GM12878 (cell line): Measurements from ENCODE around the gene RAD52. TPM values are rescaled to one million over a fixed set of nuclear protein-coding genes. Genes with fewer than 3 reads are reported as not detected.

Experiments
- ATAC-seq: fragments of 200-7000 bp; cut with Tn5 transposase; 3 replicates; pipeline ENCODE4 v1.9.1; 2020; ENCODE audit warnings: mild to moderate bottlenecking, moderate library complexity
- BruUV-seq: library from RNA; stranded (reverse); fragments of 400-500 nt; replicated peaks from 2 replicates; lab custom pipeline; 2021; lab: Mats Ljungman, UMichigan
- CTCF ChIA-PET: fragments of 300-600 bp; sonication (Branson Sonifier 250); formaldehyde crosslinking; extraction: SDS; loops from one replicate; lab custom pipeline; 2021; ENCODE audit warnings: inconsistent platforms; lab: Yijun Ruan, JAX
- POLR2A ChIA-PET: fragments of 350-600 bp; formaldehyde crosslinking; extraction: SDS; loops from one replicate; lab custom pipeline; 2021; ENCODE audit warnings: inconsistent platforms; lab: Charles Lee
- RAD21 ChIA-PET: fragments of 300-600 bp; sonication (Branson Sonifier 250); formaldehyde crosslinking; loops from one replicate; lab custom pipeline; 2023; ENCODE audit warnings: antibody characterized with exemption; ENCODE audit not compliant: unreplicated experiment; lab: Charles Lee
- SMC1A ChIA-PET: fragments of 300-600 bp; sonication (Branson Sonifier 250); formaldehyde crosslinking; loops from one replicate; lab custom pipeline; 2023; ENCODE audit not compliant: unreplicated experiment, uncharacterized antibody; lab: Charles Lee
- DNase-seq: peaks from one replicate; pipeline ENCODE4 v3.0.0-alpha.2; 2011; ENCODE audit warnings: low read depth, low spot score
- FAIRE-seq: peaks from 3 replicates; lab custom pipeline; 2011; peaks lifted over from hg19 to GRCh38; lab: Jason Lieb, UNC
- H2AFZ ChIP-seq: 2 replicates; pipeline ENCODE4 v1.6.0; 2011; ENCODE audit warnings: low read depth, low read length, control low read depth; ENCODE audit not compliant: control insufficient read depth
- H3K27ac ChIP-seq: 2 replicates; pipeline ENCODE4 v1.5.1; 2011; ENCODE audit warnings: control low read depth; ENCODE audit not compliant: control insufficient read depth, insufficient read depth
- H3K27me3 ChIP-seq, 2 experiments: replicated peaks in 1 of 2; 2 replicates each; pipeline versions ENCODE4 v1.6.0 to v1.6.1; 2011; ENCODE audit warnings: low read length in 1 of 2; ENCODE audit not compliant: control insufficient read depth in 2 of 2, insufficient read depth in 2 of 2
- H3K36me3 ChIP-seq, 2 experiments: 2 replicates each; pipeline ENCODE4 v1.5.1; 2011; ENCODE audit warnings: low read length in 1 of 2; ENCODE audit not compliant: control insufficient read depth in 2 of 2, insufficient read depth in 2 of 2
- H3K4me1 ChIP-seq: 2 replicates; pipeline ENCODE4 v1.6.1; 2011; ENCODE audit warnings: mild to moderate bottlenecking, low read length, moderate library complexity, mixed read lengths; ENCODE audit not compliant: control insufficient read depth, insufficient read depth
- H3K4me2 ChIP-seq: 2 replicates; pipeline ENCODE4 v1.6.0; 2011; ENCODE audit warnings: control low read depth; ENCODE audit not compliant: control insufficient read depth, insufficient read depth
- H3K4me3 ChIP-seq: fragments of 200-600 bp; sonication (generic); 2 replicates; pipeline ENCODE4 v1.5.1; 2016
- H3K79me2 ChIP-seq: 2 replicates; pipeline ENCODE4 v1.6.0; 2011; ENCODE audit warnings: low read length; ENCODE audit not compliant: control insufficient read depth, insufficient read depth
- H3K9ac ChIP-seq: 2 replicates; pipeline ENCODE4 v1.8.0; 2011; ENCODE audit warnings: low read length, control low read depth, mixed read lengths; ENCODE audit not compliant: control insufficient read depth, insufficient read depth
- H3K9me3 ChIP-seq: replicated peaks from 3 replicates; pipeline ENCODE4 v1.5.1; 2011; ENCODE audit warnings: mild to moderate bottlenecking, low read length; ENCODE audit not compliant: control insufficient read depth, insufficient read depth
- H4K20me1 ChIP-seq: 2 replicates; pipeline ENCODE4 v1.6.0; 2011; ENCODE audit not compliant: control insufficient read depth, insufficient read depth
- ASH2L ChIP-seq: fragments of 300-600, 200-600 bp; sonication (generic); IDR thresholded peaks from 2 replicates; pipeline ENCODE4 v1.6.1; 2017; ENCODE audit warnings: low read depth, mild to moderate bottlenecking, borderline replicate concordance
- CHD4 ChIP-seq: fragments of 200-600 bp; sonication (generic); IDR thresholded peaks from 2 replicates; pipeline ENCODE4 v1.6.1; 2016; ENCODE audit warnings: mild to moderate bottlenecking
- EP300 ChIP-seq, 2 experiments: fragments of 150-350 bp in 1 of 2; IDR thresholded peaks; 2 replicates each; pipeline ENCODE4 v1.6.1; 2011 to 2012; ENCODE audit warnings: low read depth in 2 of 2, low read length in 2 of 2, borderline replicate concordance in 1 of 2, improper control_type of control experiment in 1 of 2, inconsistent platforms in 1 of 2; ENCODE audit not compliant: control insufficient read depth in 1 of 2
- GABPA ChIP-seq: IDR thresholded peaks from 2 replicates; pipeline ENCODE4 v1.6.1; 2014; ENCODE audit warnings: antibody characterized with exemption, low read depth, mild to moderate bottlenecking, inconsistent platforms
- KDM1A ChIP-seq: fragments of 200-600 bp; sonication (generic); IDR thresholded peaks from 2 replicates; pipeline ENCODE4 v1.6.1; 2016; ENCODE audit warnings: borderline replicate concordance
- MXI1 ChIP-seq: fragments of 150-350 bp; IDR thresholded peaks from 2 replicates; pipeline ENCODE4 v1.6.1; 2011; ENCODE audit warnings: low read depth, mild to moderate bottlenecking, inconsistent platforms, low read length, improper control_type of control experiment
- USF1 ChIP-seq: IDR thresholded peaks from 2 replicates; pipeline ENCODE4 v1.6.1; 2011; ENCODE audit warnings: borderline replicate concordance, low read depth, mild to moderate bottlenecking, moderate library complexity, mixed read lengths, low read length; ENCODE audit not compliant: insufficient read depth; ENCODE audit errors: extremely low read length
- ZNF207 ChIP-seq: fragments of 450-650 bp; IDR thresholded peaks from 2 replicates; pipeline ENCODE4 v1.6.1; 2014; ENCODE audit warnings: antibody characterized with exemption, mild to moderate bottlenecking, borderline replicate concordance
- ZNF592 ChIP-seq: fragments of 450-650 bp; IDR thresholded peaks from 2 replicates; pipeline ENCODE4 v1.6.1; 2017; ENCODE audit warnings: mild to moderate bottlenecking, moderate library complexity
- WGBS: methylation state at CpG from one replicate; pipeline ENCODE4 v1.1.6; 2016; ENCODE audit warnings: low lambda C conversion rate; ENCODE audit not compliant: insufficient replicate concordance, insufficient coverage; ENCODE audit errors: missing lambda C conversion rate; 5-methylcytosine and 5-hydroxymethylcytosine counted together
- in situ Hi-C: fragments of 300-500 bp; cut with MboI; formaldehyde crosslinking; loops from 9 replicates; pipeline ENCODE4 v1.14.3; 2018; ENCODE audit warnings: mixed read lengths
- intact Hi-C: fragments of 100-400 bp; cut with micrococcal nuclease; formaldehyde crosslinking; loops from one replicate; pipeline ENCODE4 v1.14.2; 2022; ENCODE audit not compliant: unreplicated experiment
- polyA plus RNA-seq, 11 experiments: library from polyadenylated mRNA; depleted of rRNA in 4 of 11; unstranded in 6 of 11; stranded (reverse) in 5 of 11; fragments of >200 nt; fragmentation: Nextera tagmentation in 4 of 11; fragmentation: Illumina TruSeq in 1 of 11; extraction: Ambion mirVana in 4 of 11; extraction: Trizol in 1 of 11; gene quantifications; 1 replicate in 1 of 11; 2 replicates in 10 of 11; pipeline versions ENCODE4 v1.2.1 to v1.2.3, GENCODE V29; 2011 to 2016; ENCODE audit warnings: inconsistent platforms in 2 of 11, missing spikeins in 2 of 11, low read depth in 1 of 11
- total RNA-seq, 4 experiments: library from RNA; depleted of rRNA in 3 of 4; stranded (reverse); fragments of >200 nt in 3 of 4; fragmentation: Illumina TruSeq in 1 of 4; extraction: Trizol in 1 of 4; gene quantifications; 2 replicates each; pipeline versions ENCODE4 v1.2.1 to v1.2.3, GENCODE V29; 2013 to 2021

The RAD52 gene
- total and polyA plus RNA-seq, 10 of the 15 experiments (the other 5 are each of a cell fraction or from before 2014, with no cell fraction given), result 2.0 to 15.7 (median 8.9) TPM

- TF ChIP-seq ZNF592 (no peak), USF1 (no peak), ZNF207 (no peak), KDM1A (no peak), ASH2L (no peak)
Observed at GRCh38 chr12:911191-911826, 38.2 kb downstream of the RAD52 start (continued).

GRCh38 chr12:910416-910815, 39.1 kb downstream of the RAD52 start:
- CTCF ChIA-PET, result interaction anchor here (0.6 to 1.7 kb wide), 6 partner anchors 10 to 469 kb away, joined by 3 to 5 read pairs (median 4); no protein-coding TSS in a partner anchor

More at GRCh38 chr12:910416-910815, 39.1 kb downstream of the RAD52 start:
- H3K9ac ChIP-seq, result no peak overlapping the region
- 88% methylated on average over 4 of the region's 4 CpGs for WGBS
- in situ Hi-C loops (no loop called here), intact Hi-C loops (no loop called here)
- ChIA-PET RAD21 (interaction anchor here (1.0 kb wide), 1 partner anchor 182 kb away, joined by 3 read pairs; no protein-coding TSS in a partner anchor), SMC1A (interaction anchor here (1.2 to 1.9 kb wide), 3 partner anchors 9 to 182 kb away, joined by 3 to 6 read pairs (median 6); no protein-coding TSS in a partner anchor), POLR2A (interaction anchor here (0.6 kb wide), 1 partner anchor 88 kb away, joined by 3 read pairs; no protein-coding TSS in a partner anchor)
- no peaks in the 10 kb centered on the region for H3K79me2 ChIP-seq
- no peak overlapping the region for H3K4me2 ChIP-seq
- no peaks in the 10 kb centered on the region for H3K27me3 ChIP-seq
- H4K20me1 ChIP-seq, result no peaks in the 10 kb centered on the region
- no peak overlapping the region for H3K4me3 ChIP-seq
- no peak for DNase-seq
- no peak overlapping the region for H3K27ac ChIP-seq
- H3K36me3 ChIP-seq, result peaks cover 23 to 70% of the 10 kb centered on the region in 2 experiments
- TF ChIP-seq MXI1 (no peak), EP300 (IDR thresholded peaks at IDR 0.05; ENCODE audit: borderline replicate concordance in 1 of 2, control insufficient read depth in 1 of 2, low read depth in 2 of 2, low read length in 2 of 2) (no peak), CHD4 (no peak), GABPA (no peak)
- no peak overlapping the region for H2AFZ ChIP-seq
- no peak for ATAC-seq
- no peak for FAIRE-seq
- BruUV-seq, result no TSS peak
- H3K4me1 ChIP-seq, result no peaks in the 10 kb centered on the region
- no peaks in the 10 kb centered on the region for H3K9me3 ChIP-seq
